AG10803 (cell line): ENCODE results near the gene SNN.

ENCODE experiments used
- DNase-seq: peaks from one replicate; pipeline ENCODE4 v3.0.0; 2010; ENCODE audit warnings: low read depth
- H3K4me3 ChIP-seq: 2 replicates; pipeline ENCODE4 v1.5.1; 2011; ENCODE audit warnings: mild to moderate bottlenecking, low read length, control low read depth
- CTCF ChIP-seq: conservative IDR thresholded peaks from 2 replicates; pipeline ENCODE4 v1.5.1; 2011; ENCODE audit warnings: mild to moderate bottlenecking, low read length, control low read depth, inconsistent platforms

Gene SNN

GRCh38 chr16:11692171-11692570, 23.9 kb downstream of the SNN start:
- no peak overlapping the region for H3K4me3 ChIP-seq
- TF ChIP-seq CTCF, result no peak
- no peak for DNase-seq

DNA sequence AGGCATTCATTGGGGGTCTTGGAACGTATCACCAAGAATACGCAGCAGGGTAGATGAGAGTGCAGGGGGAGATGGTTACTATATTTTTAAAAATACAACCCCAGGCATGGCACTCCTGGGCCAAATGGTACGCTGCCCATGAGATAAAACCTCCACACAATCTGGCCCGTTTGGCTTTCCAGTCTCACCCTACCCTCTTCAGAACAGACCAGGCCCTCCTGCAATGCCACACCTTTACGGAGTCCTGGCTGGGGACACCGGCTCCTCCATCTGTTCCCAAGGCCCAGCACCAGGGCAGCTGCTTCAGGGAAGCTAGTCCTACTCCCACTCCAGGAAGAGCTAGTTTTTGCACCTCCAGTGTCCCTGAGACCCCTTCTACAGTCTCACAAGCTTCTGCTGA, 24.4 kb downstream of the SNN start:
- no peak overlapping the region for H3K4me3 ChIP-seq
- no peak for DNase-seq
- no peak for TF ChIP-seq CTCF

DNA sequence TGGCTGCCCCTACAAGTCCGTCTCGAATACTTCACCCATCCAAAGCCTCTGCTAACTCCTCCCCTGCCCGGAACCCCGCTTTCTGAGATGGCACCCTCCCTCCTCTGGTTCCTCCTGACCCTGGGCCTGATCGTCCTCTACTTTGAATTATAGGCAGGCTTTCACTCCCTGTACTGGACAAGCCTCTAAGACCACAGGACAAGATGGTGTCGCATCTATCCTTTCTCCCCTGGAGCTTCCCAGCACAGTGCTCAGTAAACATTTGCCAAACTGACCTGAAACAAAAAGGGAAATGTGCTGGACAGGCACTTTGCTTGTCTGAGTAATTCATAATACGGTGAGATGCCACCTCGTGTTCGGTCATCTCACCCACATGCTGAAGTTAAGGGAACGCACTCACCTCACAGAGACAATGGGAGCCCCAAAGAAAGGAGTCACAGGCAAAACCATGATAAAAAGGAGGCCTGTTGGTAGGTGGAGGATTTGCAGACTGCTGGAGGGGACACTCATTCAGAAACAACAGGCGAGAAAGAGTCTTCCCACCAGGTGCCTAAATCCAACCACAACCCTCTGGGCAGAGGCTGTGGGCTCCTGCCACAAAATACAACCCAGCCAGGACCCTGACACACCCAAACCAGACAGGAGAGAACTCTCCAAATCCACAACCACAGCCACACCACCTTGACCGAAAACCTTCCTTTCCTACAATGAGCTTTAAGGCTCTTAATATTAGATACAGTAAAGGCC, 28.2 kb downstream of the SNN start:
- DNase-seq, result no peak
- H3K4me3 ChIP-seq, result no peak overlapping the region
- no peak for TF ChIP-seq CTCF

- H3K4me3 ChIP-seq, result no peak overlapping the region
- no peak for DNase-seq
- TF ChIP-seq CTCF, result no peak
Measured at GRCh38 chr16:11697319-11697718, 29.1 kb downstream of the SNN start.

- no peak for DNase-seq
- no peak overlapping the region for H3K4me3 ChIP-seq
- TF ChIP-seq CTCF, result no peak
Measured at GRCh38 chr16:11698271-11698689, 30.0 kb downstream of the SNN start.

DNA sequence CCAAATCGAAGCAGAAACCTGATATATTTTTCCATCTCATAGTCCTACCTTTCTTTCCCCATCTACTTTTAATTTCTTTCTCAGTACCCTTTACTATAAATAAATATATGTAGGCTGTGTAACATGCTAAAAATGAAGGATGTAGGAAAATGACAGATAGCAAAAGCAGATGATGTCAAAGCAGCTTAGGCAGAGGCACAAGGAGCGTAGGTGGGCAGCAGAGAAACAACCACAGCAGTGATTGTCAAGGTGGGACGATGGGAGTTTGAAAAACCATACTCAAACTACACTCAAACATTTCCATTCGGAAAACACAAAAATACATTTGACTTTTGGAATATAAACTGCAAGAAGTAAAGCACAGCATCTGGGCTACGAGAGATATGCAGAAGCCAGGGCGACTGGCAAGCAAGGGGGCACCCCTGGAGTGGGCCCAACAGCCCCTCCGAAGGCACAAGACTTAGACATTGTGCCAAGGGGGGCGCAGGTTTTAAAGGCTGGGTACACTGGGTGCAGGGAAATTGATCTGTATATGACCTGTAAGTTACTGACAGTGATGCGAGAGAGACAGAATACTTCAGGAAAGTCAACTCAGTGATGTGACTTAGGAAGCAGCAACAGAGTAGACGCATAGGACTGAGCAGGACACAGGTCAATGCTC, 31.1 kb downstream of the SNN start:
- no peak for TF ChIP-seq CTCF
- no peak for DNase-seq
- no peak overlapping the region for H3K4me3 ChIP-seq
